HuH-7.5 (cell line): ENCODE data around the gene HDAC4.

ENCODE experiments used
- DNase-seq: peaks from one replicate; pipeline ENCODE4 v3.0.0; 2011; ENCODE audit warnings: low spot score

HDAC4 gene

GRCh38 chr2:239008677-239009588 lies 391.9 kb downstream of the HDAC4 start:
- DNase-seq, result no peak

GRCh38 chr2:239008004-239008403 lies 392.8 kb downstream of the HDAC4 start:
- DNase-seq, result no peak

- DNase-seq, result no peak
These were observed 394.1 kb downstream of the HDAC4 start for GRCh38 chr2:239006622-239007285.

- DNase-seq, result no peak
These were observed 395.2 kb downstream of the HDAC4 start for GRCh38 chr2:239005586-239005985.

- no peak for DNase-seq
These were observed 396.4 kb downstream of the HDAC4 start for GRCh38 chr2:239004274-239005015.

GRCh38 chr2:239003624-239004273 lies 397.1 kb downstream of the HDAC4 start:
- DNase-seq, result no peak

- no peak for DNase-seq
These were observed 397.7 kb downstream of the HDAC4 start for GRCh38 chr2:239002954-239003623.

GRCh38 chr2:239002591-239002953 lies 398.2 kb downstream of the HDAC4 start:
- DNase-seq, result no peak

- no peak for DNase-seq
These were observed 399.0 kb downstream of the HDAC4 start for GRCh38 chr2:239001794-239002193.

- no peak for DNase-seq
These were observed 400.2 kb downstream of the HDAC4 start for GRCh38 chr2:239000500-239001073.

GRCh38 chr2:239000089-239000488 lies 400.7 kb downstream of the HDAC4 start:
- no peak for DNase-seq

GRCh38 chr2:238999291-238999741 lies 401.5 kb downstream of the HDAC4 start:
- DNase-seq, result no peak

- no peak for DNase-seq
These were observed 402.0 kb downstream of the HDAC4 start for GRCh38 chr2:238998801-238999200.
